Fibroblast of lung (primary cell): ENCODE data around the gene RAP1GAP.

Source experiments
- EZH2 ChIP-seq: IDR thresholded peaks from 2 replicates; pipeline ENCODE4 v1.5.1; 2012; ENCODE audit warnings: low read length, control low read depth, mild to moderate bottlenecking; ENCODE audit errors: missing control alignments
- TF ChIP-seq, protein P1 (sequence below), 2 donors: IDR thresholded peaks in 1 of 2; conservative IDR thresholded peaks in 1 of 2; 1 replicate in 1 of 2; 2 replicates in 1 of 2; pipeline ENCODE4 v1.5.1; 2011 to 2012; ENCODE audit warnings: low read length in 2 of 2, control low read depth in 1 of 2, inconsistent platforms in 1 of 2, low read depth in 1 of 2, mild to moderate bottlenecking in 1 of 2

GRCh38 chr1:21631944-21632887, 36.9 kb downstream of the RAP1GAP start:
- TF ChIP-seq, protein P1, sequence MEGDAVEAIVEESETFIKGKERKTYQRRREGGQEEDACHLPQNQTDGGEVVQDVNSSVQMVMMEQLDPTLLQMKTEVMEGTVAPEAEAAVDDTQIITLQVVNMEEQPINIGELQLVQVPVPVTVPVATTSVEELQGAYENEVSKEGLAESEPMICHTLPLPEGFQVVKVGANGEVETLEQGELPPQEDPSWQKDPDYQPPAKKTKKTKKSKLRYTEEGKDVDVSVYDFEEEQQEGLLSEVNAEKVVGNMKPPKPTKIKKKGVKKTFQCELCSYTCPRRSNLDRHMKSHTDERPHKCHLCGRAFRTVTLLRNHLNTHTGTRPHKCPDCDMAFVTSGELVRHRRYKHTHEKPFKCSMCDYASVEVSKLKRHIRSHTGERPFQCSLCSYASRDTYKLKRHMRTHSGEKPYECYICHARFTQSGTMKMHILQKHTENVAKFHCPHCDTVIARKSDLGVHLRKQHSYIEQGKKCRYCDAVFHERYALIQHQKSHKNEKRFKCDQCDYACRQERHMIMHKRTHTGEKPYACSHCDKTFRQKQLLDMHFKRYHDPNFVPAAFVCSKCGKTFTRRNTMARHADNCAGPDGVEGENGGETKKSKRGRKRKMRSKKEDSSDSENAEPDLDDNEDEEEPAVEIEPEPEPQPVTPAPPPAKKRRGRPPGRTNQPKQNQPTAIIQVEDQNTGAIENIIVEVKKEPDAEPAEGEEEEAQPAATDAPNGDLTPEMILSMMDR (conservative IDR thresholded peaks at IDR 0.05 in 1 of 2, IDR thresholded peaks at IDR 0.05 in 1 of 2; ENCODE audit: low read depth in 1 of 2, low read length in 2 of 2) = no peak
- TF ChIP-seq EZH2 = no peak
